MM.1S (cell line): Measurements from ENCODE around the gene GZMA.

Source experiments
- CTCF ChIP-seq: fragments of 300-600 bp; sonication (generic); IDR thresholded peaks from 2 replicates; pipeline ENCODE4 v1.5.1; 2016; ENCODE audit warnings: antibody characterized with exemption, low read length, mixed read lengths
- EZH2 ChIP-seq: fragments of 300-600 bp; sonication (generic); optimal IDR thresholded peaks from 2 replicates; pipeline ENCODE3; 2017; ENCODE audit warnings: low read depth, mild to moderate bottlenecking, antibody characterized with exemption, low read length, mixed read lengths

- TF ChIP-seq CTCF (peak; percentile 96), EZH2 (no peak)
These were observed 44.2 kb downstream of the GZMA start for GRCh38 chr5:55146543-55147151.
